Measurements from ENCODE around the gene GTF2H4. TPM values are rescaled to one million over a fixed set of nuclear protein-coding genes. Genes with fewer than 3 reads are reported as not detected.
A peak's percentile ranks its signal among the peaks of the same experiment; 100 is the strongest.

GTF2H4 gene
- total RNA-seq, 4 donors from 2014 or later: 9.4 to 16.4 (median 11.8) TPM

GRCh38 chr6:30881392-30882203 lies 26.4 kb upstream of the GTF2H4 start:
- Histone ChIP-seq H3K4me3 (no peak overlapping the region), H3K27ac (peak overlapping the region in 3 of 4 donors; percentile 90 to 96 (median 92)), H3K27me3 (no peaks in the 10 kb centered on the region), H3K36me3 (no peaks in the 10 kb centered on the region), H3K4me1 (peaks cover 0 to 69% (median 33%) of the 10 kb centered on the region in 3 donors), H3K9me3 (no peaks in the 10 kb centered on the region)
- TF ChIP-seq EP300 (IDR thresholded peaks at IDR 0.05): no peak
- TF ChIP-seq POLR2AphosphoS5 (IDR thresholded peaks at IDR 0.05): no peak
- TF ChIP-seq CTCF (IDR thresholded peaks at IDR 0.05): no peak
- TF ChIP-seq POLR2A (IDR thresholded peaks at IDR 0.05): no peak
- ATAC-seq: no peak
- 62 to 70% methylated on average over 3 to 9 of the region's 14 CpGs for WGBS, 2 donors (ENCODE audit: low coverage in 1 of 2)

- Histone ChIP-seq H3K4me3 (no peak overlapping the region), H3K9me3 (no peaks in the 10 kb centered on the region), H3K4me1 (peaks cover 0 to 67% (median 33%) of the 10 kb centered on the region in 3 donors), H3K27me3 (no peaks in the 10 kb centered on the region), H3K36me3 (no peaks in the 10 kb centered on the region), H3K27ac (peak overlapping the region in 3 of 4 donors; percentile 90 to 96 (median 92))
- 67% methylated on average over 1 of the region's 8 CpGs; no CpG with 5 or more reads in 1 of the 2 donors for WGBS, 2 donors (ENCODE audit: low coverage in 1 of 2)
- no peak for ATAC-seq
- TF ChIP-seq EP300 (IDR thresholded peaks at IDR 0.05) (no peak), POLR2A (IDR thresholded peaks at IDR 0.05) (no peak), CTCF (IDR thresholded peaks at IDR 0.05) (no peak), POLR2AphosphoS5 (IDR thresholded peaks at IDR 0.05) (no peak)
Measured at GRCh38 chr6:30882204-30882758, 25.7 kb upstream of the GTF2H4 start.

- peak overlapping the region in 1 of 2 donors; percentile 85 for H3K4me3 ChIP-seq
- no peaks in the 10 kb centered on the region for H3K36me3 ChIP-seq
- 23 to 60% methylated on average over 1 to 2 of the region's 15 CpGs for WGBS, 2 donors (ENCODE audit: low coverage in 1 of 2)
- H3K9me3 ChIP-seq: no peaks in the 10 kb centered on the region
- no peak for ATAC-seq
- peaks cover 0 to 62% (median 31%) of the 10 kb centered on the region in 3 donors for H3K4me1 ChIP-seq
- peak overlapping the region; percentile 90 to 96 (median 91) for H3K27ac ChIP-seq
- no peak for TF ChIP-seq POLR2A (IDR thresholded peaks at IDR 0.05)
- no peak for TF ChIP-seq EP300 (IDR thresholded peaks at IDR 0.05)
- TF ChIP-seq CTCF (IDR thresholded peaks at IDR 0.05): no peak
- no peak for TF ChIP-seq POLR2AphosphoS5 (IDR thresholded peaks at IDR 0.05)
- H3K27me3 ChIP-seq: no peaks in the 10 kb centered on the region
Measured at GRCh38 chr6:30882759-30883684, 25.0 kb upstream of the GTF2H4 start.

GRCh38 chr6:30883685-30884520 lies 24.1 kb upstream of the GTF2H4 start, which contains the start of gene DDR1:
TSS of gene DDR1 (plus strand) at chr6:30884519. CDS start at chr6:30888730, 4,211 bp downstream.
- Histone ChIP-seq H3K27ac (peak within 1 kb of the TSS; percentile 90 to 96 (median 91)), H3K4me1 (peaks cover 0 to 62% (median 31%) of the 10 kb centered on the region in 3 donors)
- 70% methylated on average over 2 of the region's 62 CpGs; no CpG with 5 or more reads in 1 of the 2 donors for WGBS, 2 donors (ENCODE audit: low coverage in 1 of 2)

More at GRCh38 chr6:30883685-30884520, 24.1 kb upstream of the GTF2H4 start, which contains the start of gene DDR1:
- Histone ChIP-seq H3K4me3 (peak within 1 kb of the TSS; percentile 85 to 93), H3K36me3 (peaks cover 0 to 2% of the 10 kb centered on the region in 2 donors), H3K27me3 (no peaks in the 10 kb centered on the region), H3K9me3 (no peaks in the 10 kb centered on the region)
- peak; percentile 83 for ATAC-seq
- TF ChIP-seq POLR2AphosphoS5 (IDR thresholded peaks at IDR 0.05): no peak
- no peak for TF ChIP-seq POLR2A (IDR thresholded peaks at IDR 0.05)
- TF ChIP-seq EP300 (IDR thresholded peaks at IDR 0.05): no peak
- no peak for TF ChIP-seq CTCF (IDR thresholded peaks at IDR 0.05)

All from gastroesophageal sphincter (tissue), 4 donors.